SK-N-SH (cell line): ENCODE data around the gene FBXO3.

Source experiments
- CTCF ChIP-seq: fragments of 200-600 bp; sonication (generic); IDR thresholded peaks from 2 replicates; pipeline ENCODE4 v1.6.1; 2017; ENCODE audit warnings: antibody characterized with exemption, mild to moderate bottlenecking, moderate library complexity
- EP300 ChIP-seq, 2 experiments: IDR thresholded peaks; 2 replicates each; pipeline versions ENCODE4 v1.4.0 to v1.6.1; 2012; ENCODE audit warnings: borderline replicate concordance in 1 of 2, low read depth in 1 of 2, low read length in 1 of 2
- FOSL2 ChIP-seq: IDR thresholded peaks from 2 replicates; pipeline ENCODE4 v1.4.0; 2012; ENCODE audit warnings: low read depth, mild to moderate bottlenecking, moderate library complexity, borderline replicate concordance
- MAX ChIP-seq: IDR thresholded peaks from 2 replicates; pipeline ENCODE4 v1.4.0; 2012; ENCODE audit warnings: low read depth
- NFIC ChIP-seq: IDR thresholded peaks from 2 replicates; pipeline ENCODE4 v1.4.0; 2012; ENCODE audit warnings: borderline replicate concordance
- POLR2AphosphoS5 ChIP-seq: IDR thresholded peaks from 2 replicates; pipeline ENCODE4 v1.6.1; 2012; ENCODE audit warnings: low read depth, low read length
- RCOR1 ChIP-seq: fragments of 150-350 bp; IDR thresholded peaks from 2 replicates; pipeline ENCODE4 v1.6.1; 2017; ENCODE audit warnings: antibody characterized with exemption, low read length
- RFX5 ChIP-seq: IDR thresholded peaks from 2 replicates; pipeline ENCODE4 v1.6.1; 2012; ENCODE audit warnings: mild to moderate bottlenecking, improper control_type of control experiment, low read length
- RXRA ChIP-seq: IDR thresholded peaks from 2 replicates; pipeline ENCODE4 v1.4.0; 2012; ENCODE audit warnings: low read depth, mild to moderate bottlenecking, borderline replicate concordance
- TAF1 ChIP-seq: IDR thresholded peaks from 2 replicates; pipeline ENCODE4 v1.6.1; 2012; ENCODE audit warnings: low read depth, mild to moderate bottlenecking, low read length, moderate library complexity, borderline replicate concordance
- YY1 ChIP-seq: IDR thresholded peaks from 2 replicates; pipeline ENCODE4 v1.4.0; 2012; ENCODE audit warnings: low read depth, mild to moderate bottlenecking
- TF ChIP-seq, protein P1 (sequence below): IDR thresholded peaks from 2 replicates; pipeline ENCODE4; 2012
- TF ChIP-seq, protein P2 (sequence below): IDR thresholded peaks from 2 replicates; pipeline ENCODE4 v1.6.1; 2012; ENCODE audit warnings: mild to moderate bottlenecking, low read depth, low read length, moderate library complexity

DNA sequence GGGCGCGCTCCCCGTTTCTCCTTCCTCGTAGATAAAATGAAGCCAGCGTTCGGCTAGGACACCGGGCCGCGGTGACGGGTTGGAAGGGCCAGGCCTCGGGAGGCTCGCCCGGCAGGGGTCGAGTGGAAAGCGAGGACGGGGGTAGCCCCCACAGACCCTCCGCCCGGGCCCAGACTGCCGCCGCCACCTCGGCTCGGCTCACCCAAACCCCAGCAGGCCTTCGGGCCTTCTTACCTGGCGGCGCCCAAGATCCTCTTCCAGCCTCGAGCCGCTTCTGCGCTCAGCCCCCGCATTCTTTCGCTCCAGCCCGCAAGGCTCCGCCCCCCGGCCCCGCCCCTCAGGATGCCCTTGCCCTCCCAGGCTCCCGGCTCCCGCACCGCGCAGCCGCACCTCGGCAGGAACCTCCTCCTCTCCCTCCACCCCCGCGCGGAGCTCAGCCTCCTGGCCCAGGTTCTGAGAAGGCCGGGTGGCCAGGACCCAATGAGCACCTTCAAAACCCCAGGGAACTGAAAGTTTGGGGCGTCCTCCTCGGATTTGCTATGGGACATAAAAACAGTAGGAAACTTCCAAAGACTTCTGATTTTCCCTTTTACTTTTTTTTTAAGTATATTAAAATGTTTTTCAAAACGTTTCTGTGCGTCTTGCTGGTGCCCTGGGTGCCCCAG, 38.0 kb downstream of the FBXO3 start, which contains the start of gene CD59:
- TF ChIP-seq RFX5 (no peak), RXRA (peak; percentile 19; the same call in 1 of the 2 replicates), CTCF (no peak), YY1 (no peak), RCOR1 (no peak), EP300 (IDR thresholded peaks at IDR 0.05; ENCODE audit: borderline replicate concordance in 1 of 2, low read depth in 1 of 2, low read length in 1 of 2) (no peak), NFIC (no peak), POLR2AphosphoS5 (peak; percentile 91), MAX (peak; percentile 62; the same call in 1 of the 2 replicates), TAF1 (peak; percentile 83), FOSL2 (no peak)
- TF ChIP-seq, protein P1, sequence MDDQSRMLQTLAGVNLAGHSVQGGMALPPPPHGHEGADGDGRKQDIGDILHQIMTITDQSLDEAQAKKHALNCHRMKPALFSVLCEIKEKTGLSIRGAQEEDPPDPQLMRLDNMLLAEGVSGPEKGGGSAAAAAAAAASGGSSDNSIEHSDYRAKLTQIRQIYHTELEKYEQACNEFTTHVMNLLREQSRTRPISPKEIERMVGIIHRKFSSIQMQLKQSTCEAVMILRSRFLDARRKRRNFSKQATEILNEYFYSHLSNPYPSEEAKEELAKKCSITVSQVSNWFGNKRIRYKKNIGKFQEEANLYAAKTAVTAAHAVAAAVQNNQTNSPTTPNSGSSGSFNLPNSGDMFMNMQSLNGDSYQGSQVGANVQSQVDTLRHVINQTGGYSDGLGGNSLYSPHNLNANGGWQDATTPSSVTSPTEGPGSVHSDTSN, result no peak
- TF ChIP-seq, protein P2, sequence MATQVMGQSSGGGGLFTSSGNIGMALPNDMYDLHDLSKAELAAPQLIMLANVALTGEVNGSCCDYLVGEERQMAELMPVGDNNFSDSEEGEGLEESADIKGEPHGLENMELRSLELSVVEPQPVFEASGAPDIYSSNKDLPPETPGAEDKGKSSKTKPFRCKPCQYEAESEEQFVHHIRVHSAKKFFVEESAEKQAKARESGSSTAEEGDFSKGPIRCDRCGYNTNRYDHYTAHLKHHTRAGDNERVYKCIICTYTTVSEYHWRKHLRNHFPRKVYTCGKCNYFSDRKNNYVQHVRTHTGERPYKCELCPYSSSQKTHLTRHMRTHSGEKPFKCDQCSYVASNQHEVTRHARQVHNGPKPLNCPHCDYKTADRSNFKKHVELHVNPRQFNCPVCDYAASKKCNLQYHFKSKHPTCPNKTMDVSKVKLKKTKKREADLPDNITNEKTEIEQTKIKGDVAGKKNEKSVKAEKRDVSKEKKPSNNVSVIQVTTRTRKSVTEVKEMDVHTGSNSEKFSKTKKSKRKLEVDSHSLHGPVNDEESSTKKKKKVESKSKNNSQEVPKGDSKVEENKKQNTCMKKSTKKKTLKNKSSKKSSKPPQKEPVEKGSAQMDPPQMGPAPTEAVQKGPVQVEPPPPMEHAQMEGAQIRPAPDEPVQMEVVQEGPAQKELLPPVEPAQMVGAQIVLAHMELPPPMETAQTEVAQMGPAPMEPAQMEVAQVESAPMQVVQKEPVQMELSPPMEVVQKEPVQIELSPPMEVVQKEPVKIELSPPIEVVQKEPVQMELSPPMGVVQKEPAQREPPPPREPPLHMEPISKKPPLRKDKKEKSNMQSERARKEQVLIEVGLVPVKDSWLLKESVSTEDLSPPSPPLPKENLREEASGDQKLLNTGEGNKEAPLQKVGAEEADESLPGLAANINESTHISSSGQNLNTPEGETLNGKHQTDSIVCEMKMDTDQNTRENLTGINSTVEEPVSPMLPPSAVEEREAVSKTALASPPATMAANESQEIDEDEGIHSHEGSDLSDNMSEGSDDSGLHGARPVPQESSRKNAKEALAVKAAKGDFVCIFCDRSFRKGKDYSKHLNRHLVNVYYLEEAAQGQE, result no peak
